GM19463 (cell line): ENCODE data around the gene LRP5.
"Not testable (repeated sequence)": the region's sequence is repeated elsewhere in the genome, so short reads cannot be mapped to it uniquely, and the experiment has no call there.

Experiments
- ATAC-seq: cut with Tn5 transposase; IDR thresholded peaks from one replicate; pipeline ENCODE4 v1.9.1; 2021; ENCODE audit warnings: mild to moderate bottlenecking, moderate library complexity; ENCODE audit not compliant: unreplicated experiment

Gene LRP5

GRCh38 chr11:68282141-68282860 is 30.1 kb upstream of the LRP5 start:
- ATAC-seq = peak; percentile 72

- ATAC-seq = no peak
Observed at GRCh38 chr11:68282861-68283230, 29.5 kb upstream of the LRP5 start.

GRCh38 chr11:68284588-68284987 is 27.8 kb upstream of the LRP5 start:
- ATAC-seq = not testable (repeated sequence)

- no peak for ATAC-seq
Observed at GRCh38 chr11:68287419-68287818, 25.0 kb upstream of the LRP5 start.

GRCh38 chr11:68289456-68289855 is 22.9 kb upstream of the LRP5 start:
- no peak for ATAC-seq

- no peak for ATAC-seq
Observed at GRCh38 chr11:68293708-68294107, 18.7 kb upstream of the LRP5 start.

GRCh38 chr11:68295271-68295670 is 17.1 kb upstream of the LRP5 start:
- ATAC-seq = no peak

GRCh38 chr11:68295940-68296339 is 16.5 kb upstream of the LRP5 start:
- ATAC-seq = no peak

GRCh38 chr11:68296344-68297051 is 15.9 kb upstream of the LRP5 start:
- ATAC-seq = no peak

GRCh38 chr11:68297052-68297378 is 15.4 kb upstream of the LRP5 start:
- no peak for ATAC-seq

- ATAC-seq = no peak
Observed at GRCh38 chr11:68297494-68297811, 14.9 kb upstream of the LRP5 start.

- ATAC-seq = peak; percentile 60
Observed at GRCh38 chr11:68297812-68298658, 14.4 kb upstream of the LRP5 start.

- no peak for ATAC-seq
Observed at GRCh38 chr11:68298659-68299516, 13.5 kb upstream of the LRP5 start.

GRCh38 chr11:68299517-68299879 is 12.9 kb upstream of the LRP5 start:
- ATAC-seq = not testable (repeated sequence)

GRCh38 chr11:68300076-68300830 is 12.1 kb upstream of the LRP5 start:
- no peak for ATAC-seq

- ATAC-seq = no peak
Observed at GRCh38 chr11:68302256-68302655, 10.1 kb upstream of the LRP5 start.

- ATAC-seq = no peak
Observed at GRCh38 chr11:68302670-68303069, 9.7 kb upstream of the LRP5 start.

GRCh38 chr11:68303083-68303482 is 9.3 kb upstream of the LRP5 start:
- ATAC-seq = no peak

- no peak for ATAC-seq
Observed at GRCh38 chr11:68303982-68304780, 8.2 kb upstream of the LRP5 start.

GRCh38 chr11:68306636-68307035 is 5.8 kb upstream of the LRP5 start:
- no peak for ATAC-seq
